T-helper 9 cell (primary cell): ENCODE measurements around the gene KIAA1586.
"Not testable (repeated sequence)": the region's sequence is repeated elsewhere in the genome, so short reads cannot be mapped to it uniquely, and the experiment has no call there.

Source experiments
- DNase-seq: peaks from one replicate; pipeline ENCODE4 v3.0.0-alpha.2; 2020

Gene KIAA1586

DNA sequence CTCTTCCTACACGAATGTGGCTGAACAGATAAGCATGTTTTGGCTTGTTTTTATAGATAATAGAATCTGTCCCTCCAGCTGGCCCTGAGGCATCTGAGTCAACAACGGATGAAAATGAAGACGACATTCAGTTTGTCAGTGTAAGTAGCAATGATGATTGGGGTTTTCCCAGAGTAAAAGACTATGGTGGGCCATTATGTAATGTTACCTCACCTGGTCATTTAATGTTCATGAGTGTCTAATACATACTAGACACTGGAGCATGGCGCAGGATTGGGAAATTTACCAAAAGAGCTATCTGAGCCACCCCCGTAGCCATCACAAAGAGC lies 728 bp downstream of the KIAA1586 start:
- DNase-seq, result not testable (repeated sequence)

DNA sequence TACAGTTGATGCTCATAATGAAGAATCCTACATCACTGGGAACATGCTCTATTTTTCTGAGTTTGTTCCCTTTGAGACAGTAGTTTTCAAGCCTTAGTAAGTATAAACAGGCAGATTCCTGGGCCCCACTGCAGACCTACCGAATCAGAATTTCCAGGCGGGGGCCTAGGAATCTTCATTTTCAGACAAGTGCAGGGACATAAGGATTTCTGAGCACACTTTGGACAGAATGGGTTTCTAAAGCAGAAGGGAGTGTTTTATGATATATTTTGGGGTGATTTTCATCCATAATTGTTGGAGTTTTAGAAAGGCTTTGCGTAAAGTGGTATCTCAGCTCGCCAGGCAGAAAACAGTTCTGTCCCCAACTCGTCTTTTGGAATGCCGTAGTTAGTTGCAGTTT lies 1.4 kb downstream of the KIAA1586 start:
- not testable (repeated sequence) for DNase-seq

DNA sequence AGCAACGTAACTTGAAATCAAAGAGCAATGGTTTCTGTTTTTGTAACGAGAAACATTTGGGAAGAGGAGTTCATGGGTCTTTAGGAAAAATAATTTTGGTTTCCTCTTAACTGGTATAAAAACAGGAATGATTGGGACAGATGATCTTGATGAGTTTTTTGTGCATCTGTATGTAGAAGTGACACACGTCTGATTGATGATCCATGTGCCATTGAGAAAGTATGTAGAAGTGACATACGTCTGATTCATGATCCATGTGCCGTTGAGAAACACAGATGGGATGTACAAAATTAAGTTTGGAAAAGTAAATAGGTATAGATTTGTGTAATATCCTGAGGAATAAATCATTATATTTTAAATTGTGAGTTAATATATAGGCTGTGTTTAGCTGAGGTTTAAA lies 2.1 kb downstream of the KIAA1586 start:
- DNase-seq, result no peak

DNA sequence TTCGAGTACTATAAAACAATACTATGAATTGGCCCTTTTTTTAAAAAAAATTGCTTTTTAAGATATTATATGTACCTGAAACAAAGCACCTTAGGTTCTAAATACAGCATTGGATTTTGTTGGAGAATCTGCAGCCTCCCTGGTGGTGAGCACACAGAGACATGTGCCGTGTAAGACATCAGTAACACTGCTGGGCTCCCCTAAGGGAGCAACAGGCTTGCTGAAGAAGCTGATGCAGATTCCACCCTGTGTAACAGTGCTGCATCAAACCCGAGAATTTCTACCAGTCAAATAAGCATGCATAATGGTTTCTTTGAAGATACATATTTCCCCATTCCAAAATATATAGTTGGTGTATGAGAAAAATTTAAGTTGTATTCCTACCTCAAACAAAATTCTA lies 17.4 kb downstream of the KIAA1586 start:
- no peak for DNase-seq

DNA sequence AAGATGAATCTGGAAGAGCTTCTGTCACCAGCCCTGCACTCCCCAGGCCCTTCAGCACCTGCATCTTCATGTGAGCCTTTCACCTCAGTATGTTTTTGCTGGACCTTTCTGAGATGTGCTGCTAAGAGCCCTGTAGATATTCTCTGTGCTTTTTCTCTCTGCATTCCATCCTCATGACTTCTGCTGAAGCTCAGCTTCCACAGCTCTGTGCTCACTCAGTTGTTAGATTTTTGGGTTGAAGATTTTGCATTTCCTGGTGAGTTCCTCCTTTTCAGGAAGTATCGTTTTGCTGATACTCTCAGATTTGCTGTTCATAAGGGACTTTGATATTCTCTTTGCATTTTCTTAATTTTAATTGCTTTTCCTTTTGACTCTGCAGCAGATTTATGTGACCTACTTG lies 18.3 kb downstream of the KIAA1586 start:
- DNase-seq, result no peak

DNA sequence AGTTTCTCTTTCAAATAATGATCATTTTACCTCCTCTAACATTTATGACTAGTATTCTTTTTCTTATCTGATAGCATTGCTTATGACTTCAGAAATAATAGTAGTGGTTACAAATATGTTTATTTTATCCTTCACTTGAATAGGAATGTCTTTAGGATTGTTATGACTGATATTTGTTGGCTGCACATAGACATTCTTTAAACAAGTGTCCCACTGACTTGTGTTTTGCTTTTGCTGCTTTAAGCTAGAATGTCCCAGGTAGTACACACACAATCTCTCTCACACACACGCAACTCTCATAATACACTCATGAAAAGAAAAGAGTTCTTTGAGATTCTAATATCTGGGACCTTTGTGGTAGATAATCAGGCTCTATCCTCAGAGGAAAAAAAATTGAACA lies 21.6 kb downstream of the KIAA1586 start:
- no peak for DNase-seq

DNA sequence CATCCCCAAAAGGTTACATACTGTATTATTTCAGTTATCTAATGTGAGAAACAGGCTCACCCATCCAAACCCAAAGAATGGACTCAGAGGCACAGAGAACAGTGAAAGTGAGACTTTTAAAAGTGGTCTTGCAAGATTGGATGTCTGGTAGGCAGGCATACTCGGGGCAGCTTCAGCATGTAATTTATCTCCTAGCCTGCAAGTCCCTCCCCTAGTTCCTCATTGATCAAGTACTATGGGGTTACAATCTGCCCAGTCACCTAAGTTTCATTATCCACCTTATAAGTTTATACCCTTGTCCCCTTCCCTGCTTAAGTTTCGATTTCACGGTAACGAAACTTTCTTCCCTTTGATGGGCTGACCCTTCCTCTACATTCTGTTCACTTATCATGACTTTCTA lies 22.7 kb downstream of the KIAA1586 start:
- no peak for DNase-seq

- DNase-seq, result no peak
Measured at GRCh38 chr6:57069920-57070331, 23.4 kb downstream of the KIAA1586 start.

GRCh38 chr6:57072108-57072507 lies 25.6 kb downstream of the KIAA1586 start:
- no peak for DNase-seq

DNA sequence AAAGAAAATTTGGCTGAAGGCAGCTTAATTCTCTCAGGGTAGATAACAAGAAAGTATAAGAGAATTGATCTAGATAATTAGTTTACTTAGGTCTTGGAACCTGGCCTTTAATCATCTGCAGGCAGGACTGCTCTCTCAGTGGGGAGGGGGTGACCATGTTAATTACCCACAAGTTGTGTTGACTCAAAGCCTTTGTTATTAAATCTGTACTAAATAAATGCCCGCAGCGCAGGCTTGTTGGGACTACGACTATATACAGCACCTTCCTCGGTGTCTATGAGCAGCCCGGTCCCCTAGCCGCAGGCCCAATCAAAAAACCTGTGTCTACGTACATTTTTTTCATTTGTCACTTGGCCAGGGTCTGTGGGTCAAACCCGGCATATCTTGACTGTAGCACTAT lies 27.9 kb downstream of the KIAA1586 start:
- no peak for DNase-seq

GRCh38 chr6:57075092-57075491 lies 28.6 kb downstream of the KIAA1586 start:
- DNase-seq, result no peak

- no peak for DNase-seq
Measured at GRCh38 chr6:57078531-57079207, 32.2 kb downstream of the KIAA1586 start.

DNA sequence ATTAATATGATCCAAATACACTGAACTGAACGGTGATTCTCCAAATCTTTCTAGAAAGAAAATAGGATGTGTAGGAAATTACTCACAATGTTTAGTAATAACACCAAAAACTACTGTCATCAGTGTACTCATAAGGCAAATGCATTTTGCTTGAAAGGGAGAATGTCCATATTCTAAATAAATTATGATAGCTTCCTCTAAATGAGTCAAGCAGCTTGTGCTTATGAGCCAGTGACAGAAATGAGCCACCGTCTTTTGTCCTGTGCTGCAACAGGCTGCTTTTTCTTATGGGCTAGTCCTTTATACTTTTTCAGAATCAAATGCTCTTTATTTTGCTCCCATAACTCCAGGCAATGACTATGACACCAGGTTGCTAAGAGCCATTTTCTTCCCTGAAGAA lies 39.0 kb downstream of the KIAA1586 start:
- DNase-seq, result no peak

- DNase-seq, result no peak
Measured at GRCh38 chr6:57086843-57087242, 40.4 kb downstream of the KIAA1586 start.

GRCh38 chr6:57087916-57088315 lies 41.4 kb downstream of the KIAA1586 start:
- DNase-seq, result no peak

GRCh38 chr6:57089265-57089664 lies 42.8 kb downstream of the KIAA1586 start:
- DNase-seq, result no peak

GRCh38 chr6:57089687-57090457 lies 43.4 kb downstream of the KIAA1586 start, which contains the start of gene ZNF451:
ZNF451 (plus strand) TSS chr6:57090188; CDS start chr6:57090254, 66 bp downstream.
- peak; percentile 97 for DNase-seq

GRCh38 chr6:57090458-57091067 lies 44.1 kb downstream of the KIAA1586 start:
- not testable (repeated sequence) for DNase-seq

GRCh38 chr6:57091375-57091774 lies 44.9 kb downstream of the KIAA1586 start:
- not testable (repeated sequence) for DNase-seq

DNA sequence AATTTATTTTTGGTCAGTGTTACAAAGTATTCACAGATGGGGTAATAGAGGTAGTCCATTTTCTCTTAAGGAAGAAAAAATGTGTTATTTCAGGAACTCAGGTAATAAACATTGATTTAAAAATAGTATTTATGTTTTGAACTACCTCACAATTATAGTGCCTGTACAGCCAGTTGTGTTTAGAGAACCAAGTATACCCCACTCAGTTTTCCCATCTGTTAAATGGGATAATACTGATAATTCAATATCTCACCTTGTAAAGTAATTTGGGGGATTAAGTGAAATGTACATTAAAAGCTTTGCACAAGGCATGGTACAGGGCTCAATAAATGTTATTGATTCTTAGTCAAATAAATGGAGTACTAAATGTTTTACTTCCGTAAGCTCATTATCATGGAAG lies 48.2 kb downstream of the KIAA1586 start:
- DNase-seq, result no peak

DNA sequence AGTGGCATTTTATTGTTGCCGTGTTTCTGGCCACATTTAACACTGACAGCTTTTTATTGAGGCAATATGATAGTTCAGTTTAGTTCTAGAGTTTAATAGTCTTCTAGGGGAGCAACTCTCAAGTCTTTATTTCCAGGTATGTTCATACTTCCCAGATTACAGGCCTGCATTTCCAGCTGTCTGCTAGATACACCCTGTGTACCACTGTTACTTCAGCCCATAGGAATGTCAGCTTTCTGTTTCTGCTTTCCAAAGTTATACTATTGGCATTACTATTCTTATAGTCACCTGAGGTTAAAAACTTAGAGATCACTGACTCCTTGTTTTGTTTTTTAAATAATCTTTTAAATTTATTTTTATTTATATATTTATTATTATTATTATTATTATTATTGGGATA lies 51.1 kb downstream of the KIAA1586 start:
- DNase-seq, result no peak

- no peak for DNase-seq
Measured at GRCh38 chr6:57102976-57103375, 56.5 kb downstream of the KIAA1586 start.

DNA sequence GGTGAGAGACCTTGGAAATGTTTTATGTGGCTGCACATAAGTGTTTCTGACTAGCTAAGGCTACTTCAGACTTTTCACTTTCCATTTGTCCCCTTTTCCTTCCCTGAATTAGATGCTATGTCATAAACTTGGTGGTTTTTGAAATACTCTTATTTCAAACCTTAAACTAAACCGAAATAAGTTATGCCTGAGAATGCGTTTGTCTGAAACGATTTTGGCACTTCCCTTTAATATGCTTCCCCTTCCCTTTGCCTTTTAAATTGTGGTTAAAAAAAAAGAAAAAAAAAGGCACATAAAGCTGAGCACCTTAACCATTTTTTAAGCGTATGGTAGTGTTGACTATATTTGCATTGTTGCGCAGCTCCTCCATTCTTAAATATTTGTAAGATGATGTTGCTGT lies 57.8 kb downstream of the KIAA1586 start:
- no peak for DNase-seq
